Spleen (tissue), 7 donors: ENCODE data around the gene TMEM181.
A peak's percentile ranks its signal among the peaks of the same experiment; 100 is the strongest.

ENCODE experiments used
- POLR2A ChIP-seq, 3 donors: fragments of 450-650 bp; IDR thresholded peaks; one replicate each; pipeline ENCODE4 v1.5.1; 2017; ENCODE audit warnings: antibody characterized with exemption in 3 of 3, mild to moderate bottlenecking in 1 of 3
- TF ChIP-seq, protein P1 (sequence below), 11 experiments: fragments of 200-600 bp in 7 of 11; fragments of 450-650 bp in 4 of 11; sonication (generic) in 4 of 11; IDR thresholded peaks in 8 of 11; conservative IDR thresholded peaks in 3 of 11; 1 replicate in 7 of 11; 2 replicates in 4 of 11; pipeline versions ENCODE4 v1.4.0 to v1.8.0; 2016 to 2021; ENCODE audit warnings: antibody characterized with exemption in 11 of 11, inconsistent platforms in 4 of 11, mild to moderate bottlenecking in 1 of 11
- donor health status: DM: no; HTN: no; CAD: no; lungs with moderate emphysema.
- donor health status: DM: no; HTN: no; CAD: no.
- donor health status: DM: no; HTN: no; CAD: no.

DNA sequence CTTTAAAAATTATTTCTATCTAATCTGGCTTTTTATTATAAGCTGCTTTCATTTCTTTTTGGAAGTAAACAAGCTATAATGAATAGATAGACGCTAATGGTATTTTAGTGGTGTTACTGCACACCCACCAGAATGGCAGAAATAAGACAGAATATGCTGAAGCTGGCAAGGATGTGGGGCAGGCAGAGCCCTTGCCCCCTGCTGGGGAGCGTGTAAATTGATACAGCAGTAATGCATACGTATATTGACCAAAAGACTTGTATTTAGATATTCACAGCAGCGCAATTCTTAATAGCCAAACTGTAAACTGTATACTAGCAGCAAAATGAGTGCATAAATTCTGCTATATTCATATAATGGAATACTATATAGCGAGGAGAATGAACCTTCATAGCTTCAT, 35.3 kb downstream of the TMEM181 start:
- TF ChIP-seq, protein P1, sequence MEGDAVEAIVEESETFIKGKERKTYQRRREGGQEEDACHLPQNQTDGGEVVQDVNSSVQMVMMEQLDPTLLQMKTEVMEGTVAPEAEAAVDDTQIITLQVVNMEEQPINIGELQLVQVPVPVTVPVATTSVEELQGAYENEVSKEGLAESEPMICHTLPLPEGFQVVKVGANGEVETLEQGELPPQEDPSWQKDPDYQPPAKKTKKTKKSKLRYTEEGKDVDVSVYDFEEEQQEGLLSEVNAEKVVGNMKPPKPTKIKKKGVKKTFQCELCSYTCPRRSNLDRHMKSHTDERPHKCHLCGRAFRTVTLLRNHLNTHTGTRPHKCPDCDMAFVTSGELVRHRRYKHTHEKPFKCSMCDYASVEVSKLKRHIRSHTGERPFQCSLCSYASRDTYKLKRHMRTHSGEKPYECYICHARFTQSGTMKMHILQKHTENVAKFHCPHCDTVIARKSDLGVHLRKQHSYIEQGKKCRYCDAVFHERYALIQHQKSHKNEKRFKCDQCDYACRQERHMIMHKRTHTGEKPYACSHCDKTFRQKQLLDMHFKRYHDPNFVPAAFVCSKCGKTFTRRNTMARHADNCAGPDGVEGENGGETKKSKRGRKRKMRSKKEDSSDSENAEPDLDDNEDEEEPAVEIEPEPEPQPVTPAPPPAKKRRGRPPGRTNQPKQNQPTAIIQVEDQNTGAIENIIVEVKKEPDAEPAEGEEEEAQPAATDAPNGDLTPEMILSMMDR (IDR thresholded peaks at IDR 0.05 in 8 of 11, conservative IDR thresholded peaks at IDR 0.05 in 3 of 11) = peak in 4 of 11 experiments; percentile 14 to 50 (median 24)
- TF ChIP-seq POLR2A (IDR thresholded peaks at IDR 0.05) = no peak
